Measurements from ENCODE around the gene VWCE.
"Not testable (repeated sequence)": the region's sequence is repeated elsewhere in the genome, so short reads cannot be mapped to it uniquely, and the experiment has no call there.

GRCh38 chr11:61231033-61231432 is 64.1 kb downstream of the VWCE start:
- TF ChIP-seq POLR2AphosphoS5 (IDR thresholded peaks at IDR 0.05; ENCODE audit: insufficient read depth in 1 of 2, low read depth in 1 of 2); CTCF (IDR thresholded peaks at IDR 0.05); POLR2A (IDR thresholded peaks at IDR 0.05): not testable (repeated sequence)

Measured in vagina (tissue), 2 donors.